Activated T-cell treated with anti-CD3 and anti-CD28 coated beads, Interleukin-2, amount 50 U/mL, for 48 hours (primary cell): Measurements from ENCODE around the gene AP1S3.
"Not testable (repeated sequence)": the region's sequence is repeated elsewhere in the genome, so short reads cannot be mapped to it uniquely, and the experiment has no call there.

ENCODE experiments used
- DNase-seq, 2 experiments: peaks; one replicate each; pipeline ENCODE4 v3.0.0-alpha.2; 2020

The AP1S3 gene

GRCh38 chr2:223797811-223798721 lies 39.3 kb downstream of the AP1S3 start:
- no peak for DNase-seq

- no peak for DNase-seq
These were observed 40.3 kb downstream of the AP1S3 start for GRCh38 chr2:223797037-223797436.

- DNase-seq = no peak
These were observed 48.0 kb downstream of the AP1S3 start for GRCh38 chr2:223789423-223789822.

- DNase-seq = no peak
These were observed 48.6 kb downstream of the AP1S3 start for GRCh38 chr2:223788826-223789225.

- not testable (repeated sequence) for DNase-seq
These were observed 49.3 kb downstream of the AP1S3 start for GRCh38 chr2:223788106-223788505.

GRCh38 chr2:223787358-223787757 lies 50.0 kb downstream of the AP1S3 start:
- DNase-seq = no peak

GRCh38 chr2:223786943-223787342 lies 50.4 kb downstream of the AP1S3 start:
- no peak for DNase-seq

- DNase-seq = no peak
These were observed 51.1 kb downstream of the AP1S3 start for GRCh38 chr2:223786236-223786635.

- no peak for DNase-seq
These were observed 53.1 kb downstream of the AP1S3 start for GRCh38 chr2:223784221-223784772.

- DNase-seq = no peak
These were observed 54.8 kb downstream of the AP1S3 start for GRCh38 chr2:223782629-223783028.

- no peak for DNase-seq
These were observed 55.8 kb downstream of the AP1S3 start for GRCh38 chr2:223781560-223781959.

- DNase-seq = peak; percentile 49 to 55
These were observed 57.5 kb downstream of the AP1S3 start for GRCh38 chr2:223779877-223780276.

GRCh38 chr2:223774193-223774592 lies 63.2 kb downstream of the AP1S3 start:
- no peak for DNase-seq

GRCh38 chr2:223772363-223772762 lies 65.0 kb downstream of the AP1S3 start:
- DNase-seq = no peak

GRCh38 chr2:223771475-223771874 lies 65.9 kb downstream of the AP1S3 start:
- no peak for DNase-seq

GRCh38 chr2:223768179-223768578 lies 69.2 kb downstream of the AP1S3 start:
- no peak for DNase-seq

GRCh38 chr2:223767341-223767740 lies 70.0 kb downstream of the AP1S3 start:
- DNase-seq = no peak

GRCh38 chr2:223765221-223765785 lies 72.1 kb downstream of the AP1S3 start:
- DNase-seq = no peak

- no peak for DNase-seq
These were observed 72.6 kb downstream of the AP1S3 start for GRCh38 chr2:223764796-223765195.

- DNase-seq = no peak
These were observed 74.5 kb downstream of the AP1S3 start for GRCh38 chr2:223762853-223763252.

GRCh38 chr2:223761746-223762145 lies 75.6 kb downstream of the AP1S3 start:
- DNase-seq = not testable (repeated sequence)

GRCh38 chr2:223760838-223761502 lies 76.4 kb downstream of the AP1S3 start:
- peak; percentile 60 to 69 for DNase-seq
